GM21423 (cell line): ENCODE data around the gene DMPK.
A peak's percentile ranks its signal among the peaks of the same experiment; 100 is the strongest.
"Not testable (repeated sequence)": the region's sequence is repeated elsewhere in the genome, so short reads cannot be mapped to it uniquely, and the experiment has no call there.

ENCODE experiments used
- ATAC-seq: cut with Tn5 transposase; IDR thresholded peaks from one replicate; pipeline ENCODE4 v1.9.1; 2021; ENCODE audit warnings: mild to moderate bottlenecking, moderate library complexity; ENCODE audit not compliant: unreplicated experiment

The DMPK gene

GRCh38 chr19:45815481-45816216 lies 33.4 kb upstream of the DMPK start:
- no peak for ATAC-seq

DNA sequence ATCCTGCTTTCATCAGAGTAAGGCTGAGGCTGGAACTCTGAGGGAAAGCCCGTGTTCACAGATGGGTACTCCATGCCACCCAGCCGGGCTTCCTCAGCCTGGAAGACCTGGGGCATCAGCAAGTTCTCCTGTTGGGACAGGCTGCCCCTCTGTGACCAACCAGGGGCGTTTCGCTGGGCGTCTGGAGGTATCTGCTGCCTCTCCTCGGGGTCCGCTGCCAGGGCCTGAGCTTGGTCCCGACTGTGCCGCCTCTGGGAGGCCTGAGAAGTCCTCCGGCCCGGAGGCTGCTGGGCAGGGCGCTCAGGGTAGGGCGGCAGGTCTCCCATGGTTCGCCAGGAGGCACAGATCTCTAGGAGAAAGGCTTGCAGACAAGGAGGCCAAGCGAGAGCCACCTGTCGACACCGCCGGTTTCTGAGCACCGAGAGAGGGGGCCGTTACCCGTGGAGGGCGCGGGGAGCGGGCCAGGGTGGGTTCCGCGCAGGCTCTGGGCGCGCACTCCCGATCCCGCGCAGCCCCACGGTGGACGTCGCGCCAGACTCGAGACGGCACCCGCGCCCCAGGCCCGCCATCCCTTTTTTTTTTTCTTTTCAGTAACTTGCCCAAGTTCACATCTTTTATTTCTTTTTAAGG lies 32.7 kb upstream of the DMPK start, which contains the start of gene RSPH6A:
RSPH6A (minus strand) TSS at position 458 of the 630 bp plus-strand sequence; CDS start at position 326, 132 bp downstream.
- no peak for ATAC-seq

DNA sequence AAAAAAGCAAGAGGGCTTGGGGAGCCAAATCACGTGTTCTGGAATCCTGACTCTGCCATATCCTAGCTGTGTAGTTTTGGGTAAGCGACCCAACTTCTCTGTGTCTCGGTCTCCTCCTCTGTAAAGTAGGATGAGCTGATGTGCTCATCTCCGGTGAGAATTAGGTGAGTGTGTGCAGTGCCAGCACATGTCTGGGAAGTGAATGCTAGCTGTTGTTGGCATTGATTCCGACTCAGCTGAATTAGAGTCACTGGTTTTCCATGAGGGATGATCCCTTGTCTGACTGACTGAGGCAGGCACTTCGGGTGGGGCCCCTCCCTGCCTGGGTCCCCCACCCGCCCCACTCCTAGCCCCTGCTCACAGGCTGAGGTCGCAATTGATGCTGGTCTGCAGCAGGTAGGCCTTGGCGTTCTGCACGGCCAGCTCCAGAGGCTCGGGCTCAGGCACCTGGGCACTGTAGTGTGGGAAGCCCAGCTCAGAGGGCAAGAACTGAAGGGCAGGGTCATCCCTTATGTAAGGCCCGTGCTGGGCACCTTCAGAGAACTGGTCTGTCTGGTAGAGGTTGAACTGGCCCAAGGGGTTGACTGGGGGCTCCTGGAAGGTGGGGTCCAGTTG lies 32.0 kb upstream of the DMPK start:
- no peak for ATAC-seq

DNA sequence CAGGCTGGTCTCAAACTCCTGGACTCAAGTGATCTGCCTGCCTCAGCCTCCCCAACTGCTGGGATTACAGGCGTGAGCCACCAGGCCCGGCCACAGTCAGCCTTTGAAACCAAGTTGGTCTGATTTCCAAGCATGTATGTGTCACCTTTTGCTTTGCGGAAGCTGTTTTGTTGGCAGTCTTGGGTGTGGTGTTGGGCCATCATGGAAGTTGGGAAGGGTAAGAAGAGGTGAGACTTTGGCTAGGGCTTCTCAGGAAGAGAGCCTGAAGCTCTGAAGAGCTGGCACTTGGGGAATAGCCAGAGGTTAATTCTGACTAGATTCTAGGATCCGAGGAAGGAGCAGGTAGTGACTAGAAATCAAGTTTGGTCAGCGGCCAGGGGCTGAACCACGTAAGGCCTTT lies 30.0 kb upstream of the DMPK start:
- no peak for ATAC-seq

GRCh38 chr19:45809643-45810159 lies 27.4 kb upstream of the DMPK start:
- no peak for ATAC-seq

- ATAC-seq: no peak
Observed at GRCh38 chr19:45805719-45806118, 23.4 kb upstream of the DMPK start.

- ATAC-seq: no peak
Observed at GRCh38 chr19:45804959-45805230, 22.6 kb upstream of the DMPK start.

GRCh38 chr19:45804140-45804958 lies 22.1 kb upstream of the DMPK start:
- no peak for ATAC-seq

DNA sequence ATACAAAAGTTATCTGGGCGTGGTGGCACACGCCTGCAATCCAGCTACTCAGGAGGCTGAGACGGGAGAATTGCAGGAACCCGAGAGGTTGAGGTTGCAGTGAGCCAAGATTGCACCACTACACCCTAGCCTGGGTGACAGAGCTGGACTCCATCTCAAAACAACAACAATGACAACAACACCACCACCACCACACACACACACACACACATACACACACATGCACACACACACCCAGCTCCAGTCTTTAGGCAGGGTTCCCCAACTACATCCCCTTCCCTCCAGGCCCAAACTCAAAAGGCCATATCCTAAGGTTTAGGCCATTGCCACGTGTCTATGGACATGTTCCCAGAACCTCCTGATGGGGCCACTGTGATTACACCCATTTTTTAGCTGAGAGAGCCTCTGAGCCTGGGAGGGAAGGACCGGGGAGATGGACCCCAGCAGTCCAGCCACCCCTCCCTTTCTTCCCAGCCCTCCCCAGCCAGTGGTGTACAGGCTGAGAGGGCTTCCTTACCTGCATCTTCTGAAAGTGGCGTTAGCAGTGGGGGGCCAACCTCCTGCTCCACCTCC lies 19.4 kb upstream of the DMPK start:
- no peak for ATAC-seq

DNA sequence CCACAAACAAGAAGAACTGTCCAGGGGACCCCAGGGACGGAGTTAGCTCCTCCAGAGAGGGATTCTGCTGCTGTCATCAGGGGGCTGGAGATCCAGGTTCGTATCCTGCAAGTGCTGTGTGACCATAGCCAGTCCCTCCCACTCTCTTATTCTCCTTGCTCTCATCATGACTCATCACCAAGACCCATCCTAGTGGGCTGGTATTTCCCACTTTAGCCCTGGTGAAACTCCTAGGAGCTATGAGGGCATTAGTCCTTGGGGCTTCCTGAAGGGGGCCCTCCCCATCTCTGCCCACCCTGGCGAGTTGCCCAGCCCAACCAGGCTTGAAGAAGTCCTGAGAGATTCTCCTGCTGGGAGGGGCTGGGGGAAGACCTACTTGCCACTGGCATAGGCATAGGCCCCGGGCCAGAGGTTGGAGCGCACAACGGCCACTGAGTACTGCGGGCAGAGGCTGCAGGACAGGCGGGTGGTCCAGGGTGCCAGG lies 17.8 kb upstream of the DMPK start:
- no peak for ATAC-seq

- ATAC-seq: not testable (repeated sequence)
Observed at GRCh38 chr19:45799541-45799940, 17.3 kb upstream of the DMPK start.

DNA sequence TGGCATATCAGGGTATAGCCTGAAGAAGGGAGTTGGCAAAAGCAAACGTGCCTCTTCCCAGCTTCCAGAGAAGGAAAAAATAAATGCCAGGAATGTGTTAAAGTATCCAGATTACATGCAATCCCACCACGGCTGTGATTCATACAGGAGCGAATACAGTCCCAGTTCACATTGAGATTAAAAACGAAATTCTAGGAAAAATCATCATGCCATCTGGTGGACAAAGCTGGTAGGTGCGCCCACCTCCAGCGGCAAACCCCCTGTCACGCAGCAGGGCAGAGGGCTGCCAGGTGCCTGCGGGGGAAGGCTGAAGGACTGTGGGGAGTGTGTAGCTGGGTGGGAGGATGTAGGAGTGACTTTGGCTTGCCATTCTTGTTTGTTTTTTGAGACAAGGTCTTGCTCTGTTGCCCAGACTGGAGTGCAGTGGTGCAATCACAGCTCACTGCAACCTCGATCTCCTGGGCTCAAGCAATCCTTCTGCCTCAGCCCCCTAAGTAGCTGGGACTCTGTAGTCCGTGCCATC lies 16.8 kb upstream of the DMPK start:
- ATAC-seq: peak; percentile 48

- no peak for ATAC-seq
Observed at GRCh38 chr19:45794627-45795026, 12.3 kb upstream of the DMPK start.

DNA sequence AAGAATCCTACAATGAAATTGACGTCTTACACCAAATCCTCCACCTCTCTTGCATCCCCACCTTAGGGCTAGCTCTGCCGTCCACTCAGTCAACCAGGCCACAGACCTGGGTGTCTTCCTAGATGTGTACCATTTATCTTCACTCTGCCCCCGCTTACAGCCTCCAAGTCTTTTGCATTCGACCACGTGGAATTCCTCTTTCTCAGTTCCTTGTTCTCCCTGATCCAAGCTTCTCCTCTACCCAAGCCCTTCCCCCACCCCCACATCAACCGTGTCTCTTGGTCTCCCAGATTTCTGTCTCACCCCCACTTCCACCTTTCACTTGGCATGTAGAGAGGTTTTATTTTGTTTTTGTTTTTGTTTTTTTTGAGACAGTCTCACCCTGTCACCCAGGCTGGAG lies 11.6 kb upstream of the DMPK start:
- no peak for ATAC-seq

DNA sequence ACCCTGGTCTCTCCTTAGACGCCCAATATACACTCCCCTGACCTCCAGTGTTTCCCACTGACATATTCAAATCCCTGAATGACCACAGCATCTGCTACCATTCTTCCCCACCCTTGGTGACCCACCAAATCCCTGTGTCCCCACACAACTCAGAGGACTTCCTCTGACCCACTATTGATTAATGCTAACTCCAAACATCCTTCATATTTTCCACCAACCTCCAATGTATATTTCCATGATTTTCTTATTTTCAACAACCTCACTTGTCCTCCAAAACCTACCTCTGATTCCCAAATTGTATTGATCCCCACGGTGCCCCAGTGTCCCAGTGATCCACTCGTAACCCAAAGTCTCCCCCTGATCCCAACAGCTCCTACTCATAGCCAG lies 10.9 kb upstream of the DMPK start:
- ATAC-seq: no peak

GRCh38 chr19:45792470-45793177 lies 10.3 kb upstream of the DMPK start, which contains the start of gene DMWD:
TSS of gene DMWD (minus strand) at chr19:45792845. CDS start at chr19:45792756, 89 bp downstream.
- ATAC-seq: peak; percentile 89

GRCh38 chr19:45791744-45792469 lies 9.6 kb upstream of the DMPK start:
- ATAC-seq: no peak

DNA sequence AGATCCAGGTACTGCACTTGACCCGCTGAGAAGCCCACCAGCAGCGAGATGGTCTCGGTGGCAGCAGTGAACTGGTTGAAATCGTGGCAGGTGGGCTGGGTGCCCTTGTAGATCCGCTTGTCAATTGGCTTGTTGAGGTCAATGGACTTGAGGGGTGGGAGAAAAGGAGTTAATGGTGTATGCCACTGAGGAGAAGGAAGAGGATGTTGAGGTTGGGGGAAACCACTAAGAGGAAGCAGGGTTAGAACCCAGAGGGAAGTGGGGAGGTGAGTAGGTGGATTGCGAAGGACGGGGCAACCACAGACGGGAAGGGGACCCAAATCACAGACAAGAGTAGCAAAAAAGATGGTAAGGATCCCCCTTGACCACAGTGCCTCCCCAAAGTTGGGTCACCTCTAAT lies 8.7 kb upstream of the DMPK start:
- no peak for ATAC-seq
